ENCODE results near the gene PTPA. TPM values are rescaled to one million over a fixed set of nuclear protein-coding genes. Genes with fewer than 3 reads are reported as not detected.

The PTPA gene
- total and polyA plus RNA-seq, 10 of the 15 experiments (the other 5 are each of a cell fraction or from before 2014, with no cell fraction given), result 1.6 to 111 (median 55.1) TPM

DNA sequence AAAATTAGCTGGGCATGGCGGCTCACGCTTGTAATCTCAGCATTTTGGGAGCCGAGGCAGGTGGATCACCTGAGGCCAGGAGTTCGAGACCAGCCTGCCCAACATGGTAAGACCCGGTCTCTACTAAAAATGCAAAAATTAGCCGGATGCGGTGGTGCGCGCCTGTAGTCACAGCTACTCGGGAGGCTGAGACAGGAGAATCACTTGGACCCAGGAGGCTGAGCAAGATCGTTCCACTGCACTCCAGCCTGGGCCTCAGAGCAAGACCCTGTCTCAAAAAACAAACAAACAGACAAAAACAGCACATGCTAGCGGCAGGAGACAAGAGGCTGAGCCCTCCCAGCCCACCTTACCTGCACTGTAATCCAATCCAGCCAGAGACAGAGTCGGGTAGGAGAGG lies 31.4 kb upstream of the PTPA start:
- in situ Hi-C loops (cut with MboI), result no loop called here

More for the DNA sequence above, 31.4 kb upstream of the PTPA start:
- peak overlapping the region; percentile 94 for H3K4me2 ChIP-seq (ENCODE audit: control insufficient read depth, insufficient read depth)
- H3K4me3 ChIP-seq, result peak overlapping the region; percentile 88
- H3K9ac ChIP-seq (ENCODE audit: control insufficient read depth, insufficient read depth, low read length), result no peak overlapping the region
- H4K20me1 ChIP-seq (ENCODE audit: control insufficient read depth, insufficient read depth), result no peaks in the 10 kb centered on the region
- H3K27me3 ChIP-seq (replicated peaks in 1 of 2; ENCODE audit: control insufficient read depth in 2 of 2, insufficient read depth in 2 of 2, low read length in 1 of 2), result no peaks in the 10 kb centered on the region
- 85% methylated on average over 13 of the region's 13 CpGs for WGBS (ENCODE audit: insufficient coverage, insufficient replicate concordance, low lambda C conversion rate, missing lambda C conversion rate)
- TF ChIP-seq, protein P1, sequence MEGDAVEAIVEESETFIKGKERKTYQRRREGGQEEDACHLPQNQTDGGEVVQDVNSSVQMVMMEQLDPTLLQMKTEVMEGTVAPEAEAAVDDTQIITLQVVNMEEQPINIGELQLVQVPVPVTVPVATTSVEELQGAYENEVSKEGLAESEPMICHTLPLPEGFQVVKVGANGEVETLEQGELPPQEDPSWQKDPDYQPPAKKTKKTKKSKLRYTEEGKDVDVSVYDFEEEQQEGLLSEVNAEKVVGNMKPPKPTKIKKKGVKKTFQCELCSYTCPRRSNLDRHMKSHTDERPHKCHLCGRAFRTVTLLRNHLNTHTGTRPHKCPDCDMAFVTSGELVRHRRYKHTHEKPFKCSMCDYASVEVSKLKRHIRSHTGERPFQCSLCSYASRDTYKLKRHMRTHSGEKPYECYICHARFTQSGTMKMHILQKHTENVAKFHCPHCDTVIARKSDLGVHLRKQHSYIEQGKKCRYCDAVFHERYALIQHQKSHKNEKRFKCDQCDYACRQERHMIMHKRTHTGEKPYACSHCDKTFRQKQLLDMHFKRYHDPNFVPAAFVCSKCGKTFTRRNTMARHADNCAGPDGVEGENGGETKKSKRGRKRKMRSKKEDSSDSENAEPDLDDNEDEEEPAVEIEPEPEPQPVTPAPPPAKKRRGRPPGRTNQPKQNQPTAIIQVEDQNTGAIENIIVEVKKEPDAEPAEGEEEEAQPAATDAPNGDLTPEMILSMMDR (IDR thresholded peaks at IDR 0.05 in 2 of 3, conservative IDR thresholded peaks at IDR 0.05 in 1 of 3; ENCODE audit: control insufficient read depth in 2 of 3, extremely low read depth in 1 of 3, insufficient read depth in 1 of 3, low read depth in 3 of 3, low read length in 3 of 3), result no peak
- TF ChIP-seq CBX5 (IDR thresholded peaks at IDR 0.05; ENCODE audit: low read depth) (no peak), RB1 (IDR thresholded peaks at IDR 0.05; ENCODE audit: borderline replicate concordance) (no peak), SP1 (IDR thresholded peaks at IDR 0.05; ENCODE audit: low read depth, low read length) (no peak), NFYB (IDR thresholded peaks at IDR 0.05; ENCODE audit: insufficient read depth, low read depth, low read length) (no peak), YBX1 (IDR thresholded peaks at IDR 0.05) (no peak)
- TF ChIP-seq, protein P2, sequence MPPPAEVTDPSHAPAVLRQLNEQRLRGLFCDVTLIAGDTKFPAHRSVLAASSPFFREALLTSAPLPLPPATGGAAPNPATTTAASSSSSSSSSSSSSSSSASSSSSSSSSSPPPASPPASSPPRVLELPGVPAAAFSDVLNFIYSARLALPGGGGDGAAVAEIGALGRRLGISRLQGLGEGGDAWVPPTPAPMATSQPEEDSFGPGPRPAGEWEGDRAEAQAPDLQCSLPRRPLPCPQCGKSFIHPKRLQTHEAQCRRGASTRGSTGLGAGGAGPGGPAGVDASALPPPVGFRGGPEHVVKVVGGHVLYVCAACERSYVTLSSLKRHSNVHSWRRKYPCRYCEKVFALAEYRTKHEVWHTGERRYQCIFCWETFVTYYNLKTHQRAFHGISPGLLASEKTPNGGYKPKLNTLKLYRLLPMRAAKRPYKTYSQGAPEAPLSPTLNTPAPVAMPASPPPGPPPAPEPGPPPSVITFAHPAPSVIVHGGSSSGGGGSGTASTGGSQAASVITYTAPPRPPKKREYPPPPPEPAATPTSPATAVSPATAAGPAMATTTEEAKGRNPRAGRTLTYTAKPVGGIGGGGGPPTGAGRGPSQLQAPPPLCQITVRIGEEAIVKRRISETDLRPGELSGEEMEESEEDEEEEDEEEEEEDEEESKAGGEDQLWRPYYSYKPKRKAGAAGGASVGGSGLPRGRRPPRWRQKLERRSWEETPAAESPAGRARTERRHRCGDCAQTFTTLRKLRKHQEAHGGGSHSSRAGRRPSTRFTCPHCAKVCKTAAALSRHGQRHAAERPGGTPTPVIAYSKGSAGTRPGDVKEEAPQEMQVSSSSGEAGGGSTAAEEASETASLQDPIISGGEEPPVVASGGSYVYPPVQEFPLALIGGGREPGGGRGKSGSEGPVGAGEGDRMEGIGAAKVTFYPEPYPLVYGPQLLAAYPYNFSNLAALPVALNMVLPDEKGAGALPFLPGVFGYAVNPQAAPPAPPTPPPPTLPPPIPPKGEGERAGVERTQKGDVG (CRISPR knock-in tag; IDR thresholded peaks at IDR 0.05), result no peak
- POLR2A ChIA-PET, result interaction anchor here (1.4 kb wide), 1 partner anchor 51 kb away, joined by 6 read pairs; the partner anchor contains the start of gene SH3GLB2
- H3K4me1 ChIP-seq (ENCODE audit: control insufficient read depth, insufficient read depth, low read length), result peaks cover 12% of the 10 kb centered on the region
- no peak overlapping the region for H3K27ac ChIP-seq (ENCODE audit: control insufficient read depth, insufficient read depth)
- no peak for FAIRE-seq
- BruUV-seq (replicated peaks), result no TSS peak
- intact Hi-C loops (cut with micrococcal nuclease; ENCODE audit: unreplicated experiment), result loop anchor here (2.0 kb wide), 1 partner anchor 31 kb away; the partner anchor contains the start of genes CRAT and PTPA
- DNase-seq (ENCODE audit: low read depth, low spot score), result no peak
- CTCF ChIA-PET, result interaction anchor here (1.2 kb wide), 1 partner anchor 62 kb away, joined by 3 read pairs; no protein-coding TSS in a partner anchor
- H3K9me3 ChIP-seq (replicated peaks; ENCODE audit: control insufficient read depth, insufficient read depth, low read length), result no peaks in the 10 kb centered on the region
- peaks cover 0 to 1% of the 10 kb centered on the region in 2 experiments; a peak in 1 of 4 replicates for H3K36me3 ChIP-seq (ENCODE audit: control insufficient read depth in 2 of 2, insufficient read depth in 2 of 2, low read length in 1 of 2)
- H2AFZ ChIP-seq (ENCODE audit: control insufficient read depth, low read depth, low read length), result peak overlapping the region; percentile 97
- H3K79me2 ChIP-seq (ENCODE audit: control insufficient read depth, insufficient read depth, low read length), result peaks cover 17% of the 10 kb centered on the region
- RAD21 ChIA-PET (ENCODE audit: unreplicated experiment), result interaction anchor here (1.5 kb wide), 1 partner anchor 44 kb away, joined by 5 read pairs; the partner anchor contains the start of gene MIGA2
- SMC1A ChIA-PET (ENCODE audit: uncharacterized antibody, unreplicated experiment), result no interaction called here
- ATAC-seq, result no peak
